ENCODE data around the gene UBR3. TPM values are rescaled to one million over a fixed set of nuclear protein-coding genes. Genes with fewer than 3 reads are reported as not detected.
A peak's percentile ranks its signal among the peaks of the same experiment; 100 is the strongest.
"Not testable (repeated sequence)": the region's sequence is repeated elsewhere in the genome, so short reads cannot be mapped to it uniquely, and the experiment has no call there.

The UBR3 gene
- polyA plus RNA-seq, 10 donors = 32.4 to 68.2 (median 48.3) TPM

DNA sequence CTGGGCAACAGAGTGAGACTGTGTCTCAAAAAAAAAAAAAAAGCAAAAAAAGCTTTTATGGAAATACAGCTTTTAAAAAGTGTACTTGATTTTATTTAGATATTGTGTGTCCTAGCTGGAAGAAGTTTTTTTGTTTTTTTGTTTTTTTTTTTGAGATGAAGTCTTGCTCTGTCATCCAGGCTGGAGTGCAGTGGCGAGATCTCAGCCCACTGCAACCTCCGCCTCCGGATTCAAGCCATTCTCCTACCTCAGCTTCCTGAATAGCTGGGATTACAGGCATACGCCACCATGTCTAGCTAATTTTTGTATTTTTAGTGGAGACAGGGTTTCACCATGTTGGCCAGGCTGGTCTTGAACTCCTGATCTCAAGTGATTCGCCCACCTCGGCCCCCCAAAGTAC is 39.0 kb downstream of the UBR3 start:
- not testable (repeated sequence) for DNase-seq

GRCh38 chr2:169867579-169867978 is 40.3 kb downstream of the UBR3 start:
- no peak for DNase-seq

- no peak for DNase-seq
Measured at GRCh38 chr2:169868951-169869350, 41.7 kb downstream of the UBR3 start.

DNA sequence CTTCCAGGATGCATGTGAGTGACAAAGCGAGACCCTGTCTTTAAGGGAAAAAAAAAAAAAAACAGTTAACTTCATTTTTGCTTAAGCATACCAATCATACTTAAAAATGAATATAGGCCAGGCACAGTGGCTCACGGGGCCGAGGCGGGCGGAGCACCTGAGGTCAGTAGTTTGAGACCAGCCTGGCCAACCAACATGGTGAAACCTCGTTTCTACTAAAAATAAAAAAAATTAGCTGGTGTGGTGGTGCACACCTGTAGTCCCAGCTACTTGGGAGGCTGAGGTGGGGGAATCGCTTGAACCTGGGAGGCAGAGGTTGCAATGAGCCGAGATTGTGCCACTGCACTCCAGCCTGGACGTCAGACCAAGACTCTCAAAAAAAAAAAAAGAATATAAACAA is 44.1 kb downstream of the UBR3 start:
- DNase-seq = not testable (repeated sequence)

DNA sequence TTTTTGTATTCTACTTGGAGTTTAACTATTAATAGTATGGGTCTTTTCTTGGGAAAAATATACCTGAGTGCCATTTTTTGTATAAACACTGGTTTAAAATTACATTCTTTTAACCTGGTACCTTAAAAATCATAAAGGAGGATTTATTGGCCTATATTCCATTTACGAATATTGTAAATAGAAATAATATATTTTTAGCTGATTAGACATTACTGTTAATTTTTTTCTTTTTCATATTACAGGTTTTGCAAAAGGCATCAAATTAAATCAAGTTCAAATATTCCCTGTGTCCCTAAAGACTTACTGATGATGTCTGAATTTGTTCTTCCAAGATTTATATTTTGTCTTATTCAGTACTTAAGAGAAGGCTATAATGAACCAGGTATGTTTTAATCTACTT is 44.7 kb downstream of the UBR3 start:
- DNase-seq = no peak

GRCh38 chr2:169877398-169877797 is 50.1 kb downstream of the UBR3 start:
- DNase-seq = peak in 2 of 3 donors; percentile 2 to 18

DNA sequence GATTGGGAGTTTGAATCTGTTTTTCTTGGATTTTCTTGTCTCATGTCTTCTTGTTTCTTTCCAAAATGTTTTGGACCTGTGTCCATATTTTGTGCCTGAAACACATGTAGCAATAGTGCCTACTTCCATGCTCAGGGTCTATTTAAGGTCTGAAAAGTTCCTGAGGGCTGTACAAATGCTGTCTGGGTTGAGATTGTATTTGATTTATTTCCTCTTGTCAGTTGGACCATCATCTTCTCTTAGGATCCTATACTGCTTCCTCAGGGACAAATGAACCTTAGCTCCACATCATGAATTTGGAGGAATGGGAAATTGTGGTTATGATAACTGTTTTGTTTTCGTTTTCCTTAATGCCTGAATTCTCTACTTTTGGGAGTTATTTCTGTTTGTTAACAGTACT is 59.9 kb downstream of the UBR3 start:
- no peak for DNase-seq

DNA sequence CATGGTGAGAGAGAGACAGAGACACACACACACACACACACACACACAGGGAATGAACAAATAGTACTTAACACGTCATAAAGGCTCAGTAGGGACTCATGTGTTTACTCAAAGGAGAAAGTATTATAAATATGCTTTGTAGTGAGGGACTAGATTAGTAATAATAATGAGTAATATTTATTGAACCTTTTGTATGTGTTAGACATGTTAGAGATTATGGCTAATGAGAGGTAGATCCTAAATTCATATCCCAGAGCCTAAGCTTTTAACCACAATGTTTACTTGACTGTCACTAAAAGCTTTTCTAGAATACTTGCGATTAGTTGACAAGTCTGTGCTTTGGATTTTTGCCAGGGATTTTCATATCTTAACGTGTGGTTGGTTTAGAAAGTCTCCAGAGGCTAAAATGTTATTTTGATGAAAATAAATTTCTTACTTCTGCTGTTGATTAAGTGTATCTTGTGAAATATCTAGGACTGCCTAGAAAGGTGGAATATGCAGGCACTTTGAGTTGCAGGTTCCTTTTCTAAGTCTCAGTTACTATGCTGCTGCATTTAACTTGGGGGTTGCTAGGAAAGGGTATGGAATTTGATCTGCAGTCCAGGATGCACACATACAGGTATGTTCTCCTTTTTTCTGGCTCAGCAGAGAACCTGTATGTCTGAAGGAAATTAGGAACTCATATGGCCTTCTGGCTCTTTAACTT is 64.5 kb downstream of the UBR3 start:
- DNase-seq = no peak

DNA sequence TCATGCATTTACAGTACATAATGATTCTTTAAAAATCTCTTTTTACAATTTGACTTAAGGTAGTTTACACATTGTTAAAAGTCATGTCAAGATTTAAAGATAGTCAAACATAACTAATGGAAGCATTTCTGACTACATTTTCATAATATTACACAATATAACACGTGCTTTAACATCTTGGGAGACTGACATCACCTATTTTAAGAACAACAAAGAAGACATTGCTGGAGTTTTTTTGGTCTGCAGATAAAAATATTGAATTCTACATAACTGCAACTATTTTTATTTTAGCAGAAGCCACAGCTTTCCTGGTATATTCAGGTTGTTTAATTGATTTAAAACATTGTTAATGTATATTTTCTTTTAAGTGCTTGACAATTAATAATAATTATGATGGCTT is 65.7 kb downstream of the UBR3 start:
- DNase-seq = no peak

DNA sequence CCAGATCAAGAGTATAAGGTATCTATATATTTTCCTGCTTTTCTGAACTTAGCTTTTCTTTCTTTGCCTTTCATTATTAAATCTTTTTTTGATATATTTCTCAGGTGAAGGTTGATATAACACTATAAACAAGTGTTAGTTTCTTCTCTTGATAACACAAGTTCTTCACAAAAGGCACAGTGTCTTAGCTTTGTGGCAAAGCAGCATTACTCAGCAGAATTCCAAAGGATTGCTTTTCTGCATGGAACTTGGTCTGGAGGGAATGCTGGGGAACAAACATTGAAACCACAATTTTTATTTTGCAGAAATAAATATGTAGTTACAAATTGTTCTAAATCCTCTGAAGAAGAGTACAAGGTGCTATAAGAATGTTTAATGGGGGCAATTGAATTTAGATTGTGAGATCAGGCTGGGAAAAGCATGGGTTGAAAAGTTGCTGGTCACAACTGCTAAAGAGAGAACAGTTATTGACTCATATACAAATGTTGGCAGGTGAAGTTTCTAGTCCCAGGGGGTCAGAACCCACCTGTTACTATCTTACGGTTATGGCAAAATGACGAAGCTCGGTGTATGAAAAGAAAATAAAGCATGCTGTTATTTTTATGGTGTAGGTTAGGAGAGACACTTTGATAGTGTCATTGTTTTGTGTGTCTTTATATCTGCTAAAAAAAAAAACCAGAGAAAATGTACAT is 68.2 kb downstream of the UBR3 start:
- DNase-seq = no peak

- no peak for DNase-seq
Measured at GRCh38 chr2:169897834-169898233, 70.6 kb downstream of the UBR3 start.

DNA sequence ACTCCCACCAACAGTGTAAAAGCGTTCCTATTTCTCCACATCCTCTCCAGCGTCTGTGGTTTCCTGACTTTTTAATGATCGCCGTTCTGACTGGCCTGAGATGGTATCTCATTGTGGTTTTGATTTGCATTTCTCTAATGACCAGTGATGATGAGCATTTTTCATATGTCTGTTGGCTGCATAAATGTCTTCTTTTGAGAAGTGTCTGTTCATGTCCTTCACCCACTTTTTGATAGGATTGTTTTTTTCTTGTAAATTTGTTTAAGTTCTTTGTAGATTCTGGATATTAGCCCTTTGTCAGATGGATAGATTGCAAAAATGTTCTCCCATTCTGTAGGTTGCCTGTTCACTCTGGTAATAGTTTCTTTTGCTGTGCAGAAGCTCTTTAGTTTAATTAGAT is 72.8 kb downstream of the UBR3 start:
- DNase-seq = not testable (repeated sequence)

- no peak for DNase-seq
Measured at GRCh38 chr2:169900686-169901085, 73.4 kb downstream of the UBR3 start.

DNA sequence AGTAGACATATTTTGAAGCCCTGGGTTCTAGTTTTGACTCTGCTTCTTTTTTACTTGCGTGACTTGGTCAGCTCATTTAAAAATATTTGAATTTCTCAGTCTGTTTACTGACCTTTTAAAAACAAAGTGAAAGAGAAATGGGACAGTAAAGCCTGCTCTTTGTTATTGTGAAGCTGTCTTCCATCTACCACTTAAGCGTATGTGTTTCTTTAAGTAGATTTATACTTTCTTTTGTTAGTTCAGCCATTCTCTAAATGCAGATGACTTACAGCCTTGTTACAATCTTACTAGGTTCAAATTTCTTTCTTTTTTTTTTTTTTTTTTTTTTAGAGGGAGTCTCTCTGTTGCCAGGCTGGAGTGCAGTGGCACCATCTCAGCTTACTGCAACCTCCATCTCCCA is 79.5 kb downstream of the UBR3 start:
- DNase-seq = no peak

DNA sequence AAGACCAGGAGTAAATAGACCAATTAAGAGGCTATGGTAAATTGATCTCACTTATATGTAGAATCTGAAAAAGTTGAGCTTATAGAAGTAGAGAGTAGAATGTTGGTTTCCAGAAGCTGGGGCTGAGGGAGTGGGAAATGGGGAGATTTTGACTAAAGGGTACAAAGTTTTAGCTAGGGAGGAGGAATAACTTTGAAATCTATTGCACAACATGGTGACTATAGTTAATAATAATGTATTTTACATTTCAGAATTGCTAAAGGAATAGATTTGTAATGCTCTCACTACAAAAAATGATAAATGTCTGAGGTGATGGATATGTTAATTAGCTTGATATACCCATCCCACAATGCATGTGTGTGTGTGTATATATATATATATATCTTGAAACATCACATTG is 82.1 kb downstream of the UBR3 start:
- DNase-seq = no peak

DNA sequence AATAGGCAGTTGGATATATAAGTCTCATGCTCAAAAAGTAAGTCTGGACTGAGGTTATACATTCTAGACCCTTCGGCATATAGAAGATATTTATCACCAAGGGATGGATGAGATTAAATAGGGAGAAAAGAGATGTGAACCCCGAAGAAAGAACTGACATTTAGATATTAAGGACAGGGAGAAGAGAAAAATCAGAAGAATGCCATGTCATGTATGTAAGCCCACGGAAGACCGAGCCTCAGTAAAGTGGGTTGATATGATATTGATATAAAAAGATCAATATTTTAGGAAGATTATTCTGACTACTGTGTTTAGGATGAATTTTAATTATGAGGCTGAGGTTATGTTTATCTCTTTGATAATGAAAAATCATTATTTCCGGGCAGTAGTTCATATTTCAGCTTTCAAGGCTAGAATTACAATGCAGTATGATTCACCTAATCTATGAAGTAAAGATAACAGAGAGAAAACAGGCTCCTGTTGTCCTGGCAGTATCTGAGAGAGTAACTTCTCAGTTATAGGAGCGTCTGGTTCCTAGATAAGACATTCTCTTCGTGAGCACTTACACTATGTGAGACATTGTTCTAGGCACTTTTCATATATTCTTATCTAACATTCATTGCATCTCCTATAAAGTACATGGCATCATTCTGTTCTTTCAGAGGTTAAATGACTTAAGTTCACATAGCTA is 83.0 kb downstream of the UBR3 start:
- no peak for DNase-seq

DNA sequence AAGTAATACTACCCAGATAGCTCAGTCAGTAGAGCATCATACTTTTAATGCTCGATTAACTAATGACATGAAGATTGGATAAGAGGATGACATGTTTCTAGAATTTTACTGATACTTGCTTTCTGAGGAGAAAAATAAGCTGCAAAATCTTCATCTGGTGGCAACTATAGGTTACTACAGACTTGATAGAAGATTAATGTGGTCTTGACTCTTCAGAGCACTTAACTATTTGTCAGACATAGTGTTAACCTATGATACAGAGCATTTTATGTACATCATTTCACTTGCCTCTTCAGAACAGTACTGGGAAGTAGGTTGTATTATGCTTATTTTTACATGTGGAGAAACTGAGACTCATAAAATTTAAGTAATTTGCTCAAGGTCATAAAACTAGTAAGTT is 83.9 kb downstream of the UBR3 start:
- no peak for DNase-seq

DNA sequence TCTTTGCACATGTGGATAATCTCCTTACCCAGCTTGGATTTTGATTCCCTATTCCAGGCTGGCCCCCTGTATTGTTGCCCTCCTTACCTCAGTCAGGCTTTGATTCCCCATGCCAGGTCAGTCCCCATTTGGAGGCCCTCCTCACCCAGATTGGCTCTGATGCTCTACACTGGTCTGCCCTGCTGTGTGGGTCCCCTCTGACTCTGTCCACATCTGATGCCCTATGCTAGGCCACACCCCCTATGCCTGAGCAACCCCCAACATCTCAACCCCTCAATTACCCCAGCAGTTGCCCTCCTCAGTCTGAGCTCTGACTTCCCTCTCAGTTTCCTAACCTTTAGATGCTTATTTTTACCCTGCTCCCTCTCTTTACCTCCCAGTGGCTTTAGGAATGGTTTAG is 89.4 kb downstream of the UBR3 start:
- DNase-seq = no peak

DNA sequence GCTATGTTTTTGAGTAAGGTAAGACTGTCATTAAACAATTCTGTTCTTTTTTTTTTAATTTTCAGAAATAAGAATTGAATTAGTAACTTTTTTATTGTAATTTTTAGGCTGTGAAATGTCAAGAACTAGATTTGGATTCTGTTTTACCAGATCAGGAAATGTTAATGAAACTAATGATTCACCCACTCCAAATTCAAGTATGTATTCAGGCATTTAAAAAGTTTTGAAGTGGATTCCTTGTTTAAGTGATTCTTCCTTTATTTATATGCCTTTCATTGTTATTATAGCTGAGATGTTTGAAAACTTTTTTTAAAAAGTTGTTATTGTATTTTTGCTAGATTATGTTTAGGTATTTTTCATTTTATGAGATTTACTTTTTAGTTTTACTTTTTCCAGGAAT is 96.7 kb downstream of the UBR3 start:
- no peak for DNase-seq

- DNase-seq = no peak
Measured at GRCh38 chr2:169925968-169926367, 98.7 kb downstream of the UBR3 start.

GRCh38 chr2:169928463-169928864 is 101.2 kb downstream of the UBR3 start:
- peak; percentile 15 to 45 (median 27) for DNase-seq

DNA sequence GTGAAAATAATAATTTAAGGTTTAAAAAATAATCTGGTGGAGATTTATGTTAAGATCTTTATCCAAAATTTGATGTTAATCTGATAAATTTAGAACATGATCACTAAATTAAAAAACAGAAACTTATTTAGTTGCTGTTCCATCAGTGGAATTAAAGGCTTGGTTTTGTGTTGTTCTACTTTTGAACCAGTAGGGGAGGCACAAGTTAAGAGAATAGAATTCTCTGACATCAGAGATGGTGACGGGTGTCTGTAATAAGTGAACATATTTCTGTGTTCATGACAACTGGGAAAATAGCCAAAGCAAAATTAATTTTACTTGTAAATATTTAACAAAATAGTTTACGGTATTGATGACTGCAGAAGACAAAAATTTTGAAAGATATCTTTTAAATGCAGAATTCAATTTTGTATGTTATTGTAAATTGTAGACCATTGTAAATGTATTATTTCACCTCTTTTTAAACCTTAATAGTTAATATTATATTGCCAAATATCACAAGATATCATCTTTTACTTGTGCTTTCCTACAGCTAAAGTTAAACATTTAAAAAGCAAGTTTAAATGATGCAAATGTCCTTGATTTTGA is 106.0 kb downstream of the UBR3 start:
- DNase-seq = peak; percentile 6 to 17 (median 6)

DNA sequence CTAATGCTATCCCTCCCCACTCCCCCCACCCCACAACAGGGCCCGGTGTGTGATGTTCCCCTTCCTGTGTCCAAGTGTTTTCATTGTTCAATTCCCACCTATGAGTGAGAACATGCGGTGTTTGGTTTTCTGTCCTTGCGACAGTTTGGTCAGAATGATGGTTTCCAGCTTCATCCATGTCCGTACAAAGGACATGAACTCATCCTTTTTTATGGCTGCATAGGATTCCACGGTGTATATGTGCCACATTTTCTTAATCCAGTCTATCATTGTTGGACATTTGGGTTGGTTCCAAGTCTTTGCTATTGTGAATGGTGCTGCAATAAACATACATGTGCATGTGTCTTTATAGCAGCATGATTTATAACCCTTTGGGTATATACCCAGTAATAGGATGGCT is 109.4 kb downstream of the UBR3 start:
- not testable (repeated sequence) for DNase-seq
